ENCODE data around the gene FADS6. TPM values are rescaled to one million over a fixed set of nuclear protein-coding genes. Genes with fewer than 3 reads are reported as not detected.
A peak's percentile ranks its signal among the peaks of the same experiment; 100 is the strongest.

FADS6 gene
- total RNA-seq, 2 experiments from 2014 or later, result not detected

GRCh38 chr17:74924250-74924948, 31.0 kb upstream of the FADS6 start, which contains the start of gene OTOP2:
TSS of gene OTOP2 (plus strand) at chr17:74924273. CDS start at chr17:74924633, 360 bp downstream.
- no peaks in the 10 kb centered on the region for H3K9me3 Mint-ChIP-seq
- peaks cover 60% of the 10 kb centered on the region for H3K27me3 Mint-ChIP-seq
- H3K36me3 Mint-ChIP-seq (ENCODE audit: low read depth), result no peaks in the 10 kb centered on the region
- ChIA-PET POLR2A (no interaction called here), CTCF (interaction anchor here (0.8 to 3.5 kb wide), 8 partner anchors 25 to 488 kb away, joined by 3 to 20 read pairs (median 4); partner anchors contain the start of gene FDXR)
- no peak within 1 kb of the TSS for H3K4me3 Mint-ChIP-seq
- no peak within 1 kb of the TSS for H3K27ac Mint-ChIP-seq
- H3K4me1 Mint-ChIP-seq, result peaks cover 3% of the 10 kb centered on the region
- DNase-seq, result no peak

- Mint-ChIP-seq H3K27me3 (peaks cover 57% of the 10 kb centered on the region), H3K27ac (no peak overlapping the region), H3K4me1 (peaks cover 3% of the 10 kb centered on the region), H3K9me3 (no peaks in the 10 kb centered on the region), H3K36me3 (ENCODE audit: low read depth) (no peaks in the 10 kb centered on the region), H3K4me3 (no peak overlapping the region)
- DNase-seq, result peak; percentile 74
- ChIA-PET CTCF (interaction anchor here (0.8 to 3.5 kb wide), 8 partner anchors 24 to 489 kb away, joined by 3 to 20 read pairs (median 4); partner anchors contain the start of gene FDXR), POLR2A (no interaction called here)
Measured at GRCh38 chr17:74923538-74924249, 30.3 kb upstream of the FADS6 start.

- POLR2A ChIA-PET, result no interaction called here
- DNase-seq, result peak; percentile 20
- H3K4me1 Mint-ChIP-seq, result peaks cover 3% of the 10 kb centered on the region
- H3K27me3 Mint-ChIP-seq, result peaks cover 53% of the 10 kb centered on the region
- no peak within 1 kb of the TSS for H3K4me3 Mint-ChIP-seq
- no peaks in the 10 kb centered on the region for H3K9me3 Mint-ChIP-seq
- no peak within 1 kb of the TSS for H3K27ac Mint-ChIP-seq
- H3K36me3 Mint-ChIP-seq (ENCODE audit: low read depth), result no peaks in the 10 kb centered on the region
- CTCF ChIA-PET, result interaction anchor here (0.8 to 3.5 kb wide), 7 partner anchors 23 to 490 kb away, joined by 3 to 20 read pairs (median 3); partner anchors contain the start of gene FDXR
Measured at GRCh38 chr17:74922694-74923537, 29.5 kb upstream of the FADS6 start, which contains the start of gene USH1G. TSS of gene USH1G (minus strand) at chr17:74923255. CDS start at chr17:74923073, 182 bp downstream.

GRCh38 chr17:74922172-74922571, 28.7 kb upstream of the FADS6 start:
- peaks cover 47% of the 10 kb centered on the region for H3K27me3 Mint-ChIP-seq
- no peaks in the 10 kb centered on the region for H3K9me3 Mint-ChIP-seq
- no peak overlapping the region for H3K4me3 Mint-ChIP-seq
- ChIA-PET CTCF (interaction anchor here (1.0 kb wide), 1 partner anchor 47 kb away, joined by 3 read pairs; no protein-coding TSS in a partner anchor), POLR2A (no interaction called here)
- no peak for DNase-seq
- no peaks in the 10 kb centered on the region for H3K36me3 Mint-ChIP-seq (ENCODE audit: low read depth)
- H3K4me1 Mint-ChIP-seq, result peaks cover 3% of the 10 kb centered on the region
- no peak overlapping the region for H3K27ac Mint-ChIP-seq

- ChIA-PET CTCF (interaction anchor here (0.6 to 3.3 kb wide), 2 partner anchors 40 to 1544 kb away, joined by 4 to 16 read pairs; no protein-coding TSS in a partner anchor), POLR2A (interaction anchor here (1.2 kb wide), 1 partner anchor 340 kb away, joined by 3 read pairs; the partner anchor contains the start of genes GGA3 and MRPS7)
- DNase-seq, result no peak
- Mint-ChIP-seq H3K27me3 (peaks cover 49% of the 10 kb centered on the region), H3K4me1 (peaks cover 3% of the 10 kb centered on the region), H3K9me3 (no peaks in the 10 kb centered on the region), H3K36me3 (ENCODE audit: low read depth) (no peaks in the 10 kb centered on the region), H3K27ac (no peak overlapping the region), H3K4me3 (no peak overlapping the region)
Measured at GRCh38 chr17:74921769-74922168, 28.3 kb upstream of the FADS6 start.

GRCh38 chr17:74921026-74921681, 27.7 kb upstream of the FADS6 start:
- ChIA-PET CTCF (interaction anchor here (0.6 to 3.3 kb wide), 3 partner anchors 37 to 1544 kb away, joined by 4 to 16 read pairs (median 6); no protein-coding TSS in a partner anchor), POLR2A (interaction anchor here (1.1 to 1.2 kb wide), 2 partner anchors 40 to 340 kb away, joined by 3 read pairs; partner anchors contain the start of genes GGA3 and MRPS7)
- DNase-seq, result no peak
- Mint-ChIP-seq H3K27me3 (peaks cover 46% of the 10 kb centered on the region), H3K27ac (no peak overlapping the region), H3K36me3 (ENCODE audit: low read depth) (no peaks in the 10 kb centered on the region), H3K4me3 (no peak overlapping the region), H3K4me1 (peaks cover 3% of the 10 kb centered on the region), H3K9me3 (no peaks in the 10 kb centered on the region)

GRCh38 chr17:74920642-74921025, 27.2 kb upstream of the FADS6 start:
- Mint-ChIP-seq H3K27me3 (peaks cover 43% of the 10 kb centered on the region), H3K4me3 (no peak overlapping the region), H3K27ac (no peak overlapping the region), H3K9me3 (no peaks in the 10 kb centered on the region), H3K4me1 (peaks cover 3% of the 10 kb centered on the region), H3K36me3 (ENCODE audit: low read depth) (no peaks in the 10 kb centered on the region)
- ChIA-PET CTCF (interaction anchor here (1.3 to 3.3 kb wide), 3 partner anchors 37 to 67 kb away, joined by 3 to 16 read pairs (median 6); partner anchors contain the start of gene CDR2L), POLR2A (interaction anchor here (1.1 to 1.2 kb wide), 2 partner anchors 40 to 341 kb away, joined by 3 read pairs; partner anchors contain the start of genes GGA3 and MRPS7)
- no peak for DNase-seq

GRCh38 chr17:74920306-74920620, 26.8 kb upstream of the FADS6 start:
- Mint-ChIP-seq H3K27ac (no peak overlapping the region), H3K27me3 (peaks cover 39% of the 10 kb centered on the region)
- POLR2A ChIA-PET, result interaction anchor here (1.1 to 1.2 kb wide), 2 partner anchors 40 to 341 kb away, joined by 3 read pairs; partner anchors contain the start of genes GGA3 and MRPS7

GRCh38 chr17:74919440-74920305, 26.2 kb upstream of the FADS6 start:
- Mint-ChIP-seq H3K27me3 (peaks cover 33% of the 10 kb centered on the region), H3K4me1 (peaks cover 3% of the 10 kb centered on the region), H3K27ac (no peak overlapping the region), H3K36me3 (ENCODE audit: low read depth) (no peaks in the 10 kb centered on the region), H3K4me3 (no peak overlapping the region), H3K9me3 (no peaks in the 10 kb centered on the region)
- CTCF ChIA-PET, result interaction anchor here (1.3 to 3.3 kb wide), 3 partner anchors 38 to 68 kb away, joined by 3 to 16 read pairs (median 6); partner anchors contain the start of gene CDR2L
- no peak for DNase-seq
- POLR2A ChIA-PET, result interaction anchor here (1.1 kb wide), 1 partner anchor 41 kb away, joined by 3 read pairs; no protein-coding TSS in a partner anchor

More at GRCh38 chr17:74920306-74920620, 26.8 kb upstream of the FADS6 start:
- no peak overlapping the region for H3K4me3 Mint-ChIP-seq
- no peaks in the 10 kb centered on the region for H3K9me3 Mint-ChIP-seq
- H3K4me1 Mint-ChIP-seq, result peaks cover 3% of the 10 kb centered on the region
- no peak for DNase-seq
- CTCF ChIA-PET, result interaction anchor here (1.3 to 3.3 kb wide), 3 partner anchors 38 to 67 kb away, joined by 3 to 16 read pairs (median 6); partner anchors contain the start of gene CDR2L
- no peaks in the 10 kb centered on the region for H3K36me3 Mint-ChIP-seq (ENCODE audit: low read depth)

- H3K4me1 Mint-ChIP-seq, result no peaks in the 10 kb centered on the region
- no peak overlapping the region for H3K27ac Mint-ChIP-seq
- no peak overlapping the region for H3K4me3 Mint-ChIP-seq
- DNase-seq, result no peak
- no peaks in the 10 kb centered on the region for H3K9me3 Mint-ChIP-seq
- CTCF ChIA-PET, result interaction anchor here (3.3 kb wide), 1 partner anchor 43 kb away, joined by 16 read pairs; no protein-coding TSS in a partner anchor
- H3K36me3 Mint-ChIP-seq (ENCODE audit: low read depth), result no peaks in the 10 kb centered on the region
- POLR2A ChIA-PET, result no interaction called here
- peaks cover 30% of the 10 kb centered on the region for H3K27me3 Mint-ChIP-seq
Measured at GRCh38 chr17:74918906-74919305, 25.5 kb upstream of the FADS6 start.

GRCh38 chr17:74917430-74917829, 24.0 kb upstream of the FADS6 start:
- no peak overlapping the region for H3K4me3 Mint-ChIP-seq
- H3K9me3 Mint-ChIP-seq, result no peaks in the 10 kb centered on the region
- DNase-seq, result no peak
- ChIA-PET POLR2A (no interaction called here), CTCF (no interaction called here)
- no peak overlapping the region for H3K27ac Mint-ChIP-seq
- H3K27me3 Mint-ChIP-seq, result peaks cover 23% of the 10 kb centered on the region
- no peaks in the 10 kb centered on the region for H3K36me3 Mint-ChIP-seq (ENCODE audit: low read depth)
- H3K4me1 Mint-ChIP-seq, result no peaks in the 10 kb centered on the region
